OCI-LY7 (cell line): ENCODE data around the gene SRPK2.

Experiments used
- EZH2phosphoT487 ChIP-seq: fragments of 200-600 bp; sonication (generic); IDR thresholded peaks from 2 replicates; pipeline ENCODE4 v1.6.1; 2018; ENCODE audit warnings: low read depth, borderline replicate concordance, mild to moderate bottlenecking, mixed run types, antibody characterized with exemption, low read length, moderate library complexity, mixed read lengths
- TF ChIP-seq, protein P1 (sequence below): fragments of 200-600 bp; sonication (generic); conservative IDR thresholded peaks from 2 replicates; pipeline ENCODE4 v1.5.1; 2014; ENCODE audit warnings: mild to moderate bottlenecking, antibody characterized with exemption, low read length, moderate library complexity, mixed read lengths

DNA sequence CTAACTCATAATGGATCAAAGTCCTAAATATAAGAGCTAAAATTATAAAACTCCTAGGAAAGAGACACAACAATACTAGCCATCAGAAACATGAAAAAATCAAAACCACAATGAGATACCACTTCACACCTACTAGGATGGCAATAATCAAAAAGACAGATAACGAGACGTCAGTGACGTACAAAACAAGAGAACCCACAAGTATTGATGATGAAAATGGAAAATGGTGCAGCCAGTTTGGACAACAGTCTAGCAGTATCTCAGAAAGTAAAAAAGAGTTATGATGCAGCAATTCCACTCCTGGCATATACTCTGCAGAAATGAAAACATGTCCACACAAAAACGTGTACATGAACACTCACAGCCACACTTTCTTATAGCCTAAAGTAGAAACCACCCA is 173.5 kb downstream of the SRPK2 start:
- TF ChIP-seq, protein P1, sequence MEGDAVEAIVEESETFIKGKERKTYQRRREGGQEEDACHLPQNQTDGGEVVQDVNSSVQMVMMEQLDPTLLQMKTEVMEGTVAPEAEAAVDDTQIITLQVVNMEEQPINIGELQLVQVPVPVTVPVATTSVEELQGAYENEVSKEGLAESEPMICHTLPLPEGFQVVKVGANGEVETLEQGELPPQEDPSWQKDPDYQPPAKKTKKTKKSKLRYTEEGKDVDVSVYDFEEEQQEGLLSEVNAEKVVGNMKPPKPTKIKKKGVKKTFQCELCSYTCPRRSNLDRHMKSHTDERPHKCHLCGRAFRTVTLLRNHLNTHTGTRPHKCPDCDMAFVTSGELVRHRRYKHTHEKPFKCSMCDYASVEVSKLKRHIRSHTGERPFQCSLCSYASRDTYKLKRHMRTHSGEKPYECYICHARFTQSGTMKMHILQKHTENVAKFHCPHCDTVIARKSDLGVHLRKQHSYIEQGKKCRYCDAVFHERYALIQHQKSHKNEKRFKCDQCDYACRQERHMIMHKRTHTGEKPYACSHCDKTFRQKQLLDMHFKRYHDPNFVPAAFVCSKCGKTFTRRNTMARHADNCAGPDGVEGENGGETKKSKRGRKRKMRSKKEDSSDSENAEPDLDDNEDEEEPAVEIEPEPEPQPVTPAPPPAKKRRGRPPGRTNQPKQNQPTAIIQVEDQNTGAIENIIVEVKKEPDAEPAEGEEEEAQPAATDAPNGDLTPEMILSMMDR, result no peak
- TF ChIP-seq EZH2phosphoT487, result no peak
